GM19452 (cell line): Measurements from ENCODE around the gene LSR.

Experiments
- ATAC-seq: cut with Tn5 transposase; IDR thresholded peaks from one replicate; pipeline ENCODE4 v1.9.1; 2021; ENCODE audit not compliant: unreplicated experiment

LSR gene

DNA sequence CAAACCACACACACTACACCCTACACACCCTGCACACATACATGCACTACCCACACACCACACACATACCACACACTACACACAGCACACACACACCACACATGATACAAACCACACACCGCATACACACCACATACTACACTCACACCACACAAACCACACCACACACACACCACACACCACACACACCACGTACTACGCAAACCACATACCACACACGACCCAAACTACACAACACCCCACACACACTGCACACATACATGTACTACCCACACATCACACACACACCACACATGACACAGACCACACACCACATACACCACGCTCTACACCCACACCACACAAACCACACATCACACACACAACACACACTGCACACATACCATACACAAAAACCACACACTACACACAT lies 49.8 kb downstream of the LSR start:
- no peak for ATAC-seq

DNA sequence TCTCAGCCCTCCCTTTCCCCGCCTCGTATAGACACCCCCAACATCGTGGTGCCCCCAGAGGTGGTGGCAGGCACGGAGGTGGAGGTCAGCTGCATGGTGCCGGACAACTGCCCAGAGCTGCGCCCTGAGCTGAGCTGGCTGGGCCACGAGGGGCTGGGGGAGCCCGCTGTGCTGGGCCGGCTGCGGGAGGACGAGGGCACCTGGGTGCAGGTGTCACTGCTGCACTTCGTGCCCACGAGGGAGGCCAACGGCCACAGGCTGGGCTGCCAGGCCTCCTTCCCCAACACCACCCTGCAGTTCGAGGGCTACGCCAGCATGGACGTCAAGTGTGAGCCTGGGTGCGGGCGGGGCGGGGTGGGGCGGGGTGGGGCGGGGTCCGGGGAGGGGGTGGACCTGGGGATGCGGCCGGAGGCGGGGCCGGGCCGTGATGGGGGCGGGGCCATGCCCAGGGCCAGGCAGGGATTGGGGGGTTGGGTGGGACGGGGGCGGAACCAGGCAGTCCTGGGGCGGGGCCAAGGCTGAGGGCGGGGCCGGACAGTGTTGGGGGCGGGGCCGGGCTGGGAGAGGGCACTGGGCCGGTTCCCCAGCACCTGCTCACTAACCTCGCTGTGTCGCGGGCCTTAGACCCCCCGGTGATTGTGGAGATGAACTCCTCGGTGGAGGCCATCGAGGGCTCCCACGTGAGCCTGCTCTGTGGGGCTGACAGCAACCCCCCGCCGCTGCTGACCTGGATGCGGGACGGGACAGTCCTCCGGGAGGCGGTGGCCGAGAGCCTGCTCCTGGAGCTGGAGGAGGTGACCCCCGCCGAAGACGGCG lies 50.9 kb downstream of the LSR start:
- no peak for ATAC-seq

DNA sequence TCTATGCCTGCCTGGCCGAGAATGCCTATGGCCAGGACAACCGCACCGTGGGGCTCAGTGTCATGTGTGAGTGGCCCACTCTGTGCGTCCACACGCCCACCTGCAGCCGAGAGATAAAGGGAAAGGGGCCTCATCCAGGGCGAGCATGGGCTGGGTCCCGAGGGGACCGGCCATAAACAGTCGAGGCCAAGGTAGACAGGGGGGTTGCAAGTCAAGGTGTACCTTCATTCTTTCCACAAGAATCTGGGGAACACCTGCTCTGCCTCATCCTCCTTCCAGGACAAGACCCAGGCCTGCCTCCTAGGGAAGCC lies 51.5 kb downstream of the LSR start:
- no peak for ATAC-seq

DNA sequence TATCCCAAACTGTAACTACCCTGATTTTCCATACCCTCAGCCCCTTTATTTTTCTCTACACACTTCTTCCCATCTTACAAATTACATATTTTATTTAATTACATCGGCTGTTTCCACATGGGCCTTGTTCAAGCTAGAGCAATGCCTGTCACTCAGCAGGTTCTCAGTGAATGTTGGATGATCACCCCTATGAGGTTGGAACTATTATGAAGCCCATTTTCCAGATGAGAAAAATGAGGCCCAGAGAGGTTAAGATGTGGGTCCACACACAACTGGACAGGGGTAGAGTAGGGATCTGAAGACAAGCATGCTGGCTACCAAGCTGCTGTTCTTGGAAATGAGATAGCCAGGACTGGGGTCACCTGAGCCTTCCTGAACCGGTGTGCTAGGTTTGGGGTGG lies 53.2 kb downstream of the LSR start:
- no peak for ATAC-seq

DNA sequence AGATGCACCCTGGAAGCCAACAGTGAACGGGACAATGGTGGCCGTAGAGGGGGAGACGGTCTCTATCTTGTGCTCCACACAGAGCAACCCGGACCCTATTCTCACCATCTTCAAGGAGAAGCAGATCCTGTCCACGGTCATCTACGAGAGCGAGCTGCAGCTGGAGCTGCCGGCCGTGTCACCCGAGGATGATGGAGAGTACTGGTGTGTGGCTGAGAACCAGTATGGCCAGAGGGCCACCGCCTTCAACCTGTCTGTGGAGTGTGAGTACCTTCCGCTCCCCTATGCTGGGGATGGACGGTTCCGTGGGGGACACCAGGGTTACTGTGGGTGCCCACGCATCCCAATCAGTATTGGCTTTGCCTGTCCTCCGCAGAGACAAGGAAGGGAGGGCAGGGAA lies 53.6 kb downstream of the LSR start:
- ATAC-seq, result no peak

DNA sequence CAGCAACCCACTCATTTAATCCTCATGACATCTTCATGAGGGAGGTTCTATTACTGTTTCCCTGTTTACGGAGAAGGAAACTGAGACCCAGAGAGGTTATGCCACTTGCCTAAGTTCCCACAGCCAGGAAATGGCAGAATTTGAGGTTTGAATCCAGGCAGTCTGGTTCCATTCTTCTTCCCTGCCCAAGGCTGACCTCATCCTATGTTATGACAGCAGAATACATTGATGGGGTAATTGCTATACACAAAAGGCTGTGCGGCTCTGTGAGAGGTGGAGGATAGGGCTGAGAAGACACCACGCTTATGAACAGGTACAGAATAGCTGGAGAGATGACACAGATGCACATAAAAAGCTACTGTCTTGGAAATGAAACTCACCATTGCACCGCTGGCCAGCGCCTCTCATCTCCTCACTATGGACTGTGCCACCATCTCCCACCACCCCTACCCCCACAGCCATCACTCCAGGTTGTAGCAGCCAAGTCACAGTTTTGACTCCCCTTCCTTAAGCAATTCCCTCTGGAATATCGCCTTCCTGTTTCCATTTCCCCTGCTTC lies 54.6 kb downstream of the LSR start:
- ATAC-seq, result no peak

DNA sequence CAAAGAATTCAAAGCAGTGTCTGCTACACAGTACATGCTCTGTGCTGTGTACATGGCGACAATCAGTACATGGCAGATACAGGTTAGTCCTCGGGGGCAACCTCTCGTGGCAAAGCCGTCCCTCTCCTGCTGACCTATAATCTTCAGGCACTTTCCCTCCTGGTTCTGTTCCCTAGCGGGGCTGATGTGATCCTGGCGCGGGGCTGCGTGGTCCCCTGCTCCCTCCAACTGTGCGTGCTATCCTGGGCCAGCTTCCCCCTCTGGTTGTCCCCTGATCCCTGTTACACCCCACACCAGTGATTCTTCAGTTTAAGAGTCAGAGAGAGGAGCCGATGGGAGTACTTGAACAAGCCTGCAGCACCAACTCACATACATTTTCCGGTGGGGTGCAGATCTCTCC lies 55.2 kb downstream of the LSR start:
- no peak for ATAC-seq

DNA sequence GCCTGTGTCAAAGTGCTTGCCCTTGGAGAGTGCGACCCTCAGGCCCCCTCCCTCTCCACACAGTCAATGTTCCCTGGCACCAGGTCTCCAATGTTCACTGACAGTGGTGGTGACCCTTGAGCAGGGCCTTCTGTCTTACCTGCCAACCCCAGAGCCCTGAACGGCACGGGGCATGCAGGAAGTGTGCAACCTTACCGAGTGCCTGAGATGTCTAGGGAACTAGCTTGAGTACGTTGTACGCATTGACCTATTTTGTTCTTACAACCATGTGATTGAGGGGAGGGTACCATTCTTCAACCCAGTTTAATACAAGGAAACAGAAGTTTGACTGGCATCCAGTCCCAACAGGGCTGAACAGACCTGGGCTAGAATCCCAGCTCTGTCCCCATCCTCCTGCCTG lies 56.4 kb downstream of the LSR start:
- ATAC-seq, result no peak

DNA sequence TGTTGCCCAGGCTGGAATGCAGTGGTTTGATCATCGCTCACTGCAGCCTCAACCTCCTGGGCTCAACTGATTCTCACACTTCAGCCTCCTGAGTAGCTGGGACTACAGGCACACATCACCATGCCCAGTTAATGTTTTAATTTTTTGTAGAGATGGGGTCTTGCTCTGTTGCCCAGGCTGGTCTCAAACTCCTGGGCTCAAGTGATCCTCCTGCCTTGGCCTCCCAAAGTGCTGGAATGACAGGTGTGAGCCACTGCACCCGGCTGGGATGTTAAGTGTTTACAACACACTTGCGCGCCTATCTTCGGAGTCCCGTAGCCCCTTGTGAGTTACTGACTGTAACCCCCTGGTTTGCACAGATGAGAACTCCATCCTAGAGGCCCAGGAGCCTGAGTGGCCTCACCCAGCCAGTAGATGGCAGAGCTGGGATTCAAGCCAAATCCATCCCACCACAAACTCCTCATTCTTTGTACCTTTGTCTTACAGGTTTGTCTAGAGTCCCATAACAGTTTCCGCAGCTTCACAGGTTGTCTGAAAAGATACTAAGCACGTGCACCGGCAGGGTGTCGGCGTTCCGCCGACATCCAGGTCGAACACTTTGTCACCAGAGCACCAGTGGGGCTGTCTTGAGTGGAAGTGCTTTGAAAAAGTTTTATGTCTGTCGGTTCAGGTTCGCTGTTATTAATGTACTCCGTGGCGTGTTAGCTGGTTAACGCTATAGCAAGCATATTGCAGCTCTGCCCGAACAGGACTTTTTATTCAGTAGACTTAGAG lies 57.9 kb downstream of the LSR start:
- ATAC-seq, result no peak

DNA sequence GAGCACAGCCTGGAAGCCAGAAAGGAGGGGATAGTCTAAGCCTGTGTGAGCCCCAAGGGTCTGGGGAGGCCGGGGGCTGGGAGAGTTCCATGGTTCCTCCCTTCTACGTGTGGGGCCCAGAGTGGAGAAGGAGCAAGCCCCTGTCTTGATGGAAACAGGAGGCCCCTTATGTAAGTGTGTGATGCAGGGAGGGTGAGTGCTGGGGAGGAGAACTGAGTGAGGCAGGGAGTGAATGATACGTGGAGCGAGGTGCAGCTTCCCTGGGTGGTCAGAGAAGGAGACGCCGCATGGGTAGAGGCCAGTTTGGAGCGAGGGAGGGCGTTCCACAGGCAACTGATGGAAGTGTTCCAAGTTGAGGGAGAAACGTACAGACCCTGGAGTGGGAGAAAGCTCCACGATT lies 59.1 kb downstream of the LSR start:
- ATAC-seq, result no peak

DNA sequence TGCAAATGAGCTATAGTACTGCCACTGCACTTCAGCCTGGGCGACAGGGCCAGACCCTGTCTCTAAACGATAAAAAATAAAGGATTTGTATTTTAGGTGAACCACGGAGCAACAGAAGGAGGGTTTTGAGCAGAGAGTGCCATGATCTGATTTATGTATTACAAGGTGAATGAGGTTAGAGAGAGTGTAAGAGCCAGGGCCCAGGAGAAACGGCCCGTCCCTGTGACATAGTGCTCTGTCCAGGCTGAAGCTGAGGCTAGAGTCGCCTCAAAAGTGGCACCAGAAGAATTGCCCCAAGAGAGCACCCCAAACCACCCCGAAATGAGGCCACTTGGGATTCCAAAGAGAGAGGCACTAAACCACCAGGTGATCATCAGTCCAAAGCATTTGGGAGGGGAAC lies 60.1 kb downstream of the LSR start:
- ATAC-seq, result no peak

DNA sequence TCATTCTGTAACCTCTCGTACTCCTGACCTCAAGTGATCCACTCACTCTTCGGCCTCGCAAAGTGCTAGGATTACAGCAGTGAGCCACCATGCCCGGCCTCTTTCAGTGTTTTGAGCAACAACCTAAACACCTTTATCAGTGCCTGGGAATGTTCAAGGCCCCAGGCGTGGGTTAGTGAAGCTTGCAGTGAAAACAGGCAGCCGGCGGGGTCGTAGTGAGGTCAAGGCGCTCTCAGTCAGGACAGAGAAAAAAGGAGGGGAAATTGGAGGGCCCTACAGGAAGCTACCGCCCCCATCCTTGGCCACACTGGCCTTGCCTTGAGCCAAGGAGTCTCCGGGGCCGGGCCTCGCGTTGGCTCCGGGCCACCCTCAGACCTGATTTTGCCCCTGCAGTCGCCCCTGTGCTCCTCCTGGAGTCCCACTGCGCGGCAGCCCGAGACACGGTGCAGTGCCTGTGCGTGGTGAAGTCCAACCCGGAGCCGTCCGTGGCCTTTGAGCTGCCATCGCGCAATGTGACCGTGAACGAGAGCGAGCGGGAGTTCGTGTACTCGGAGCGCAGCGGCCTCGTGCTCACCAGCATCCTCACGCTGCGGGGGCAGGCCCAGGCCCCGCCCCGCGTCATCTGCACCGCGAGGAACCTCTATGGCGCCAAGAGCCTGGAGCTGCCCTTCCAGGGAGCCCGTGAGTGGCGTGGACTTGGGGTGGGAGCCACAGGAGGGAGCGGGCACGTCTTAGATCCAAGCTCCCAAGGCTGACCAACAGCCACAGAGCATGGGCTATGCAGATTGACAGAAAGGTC lies 60.9 kb downstream of the LSR start:
- no peak for ATAC-seq

DNA sequence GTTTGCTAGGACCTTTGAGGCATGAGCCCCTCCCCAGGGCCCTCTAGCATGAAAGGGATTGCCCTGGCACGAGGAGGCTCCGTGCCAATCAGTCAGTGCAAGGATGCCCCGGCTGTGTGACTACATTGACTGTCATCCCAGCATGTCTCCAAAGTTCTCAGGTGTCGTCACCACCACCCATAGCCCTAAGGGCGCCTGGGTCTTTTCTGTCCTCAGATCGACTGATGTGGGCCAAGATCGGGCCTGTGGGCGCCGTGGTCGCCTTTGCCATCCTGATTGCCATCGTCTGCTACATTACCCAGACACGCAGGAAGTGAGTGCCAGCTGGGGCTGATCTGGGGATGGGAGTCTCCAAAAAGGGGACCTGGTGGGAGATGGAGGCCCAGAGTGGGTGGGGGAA lies 61.5 kb downstream of the LSR start:
- no peak for ATAC-seq

DNA sequence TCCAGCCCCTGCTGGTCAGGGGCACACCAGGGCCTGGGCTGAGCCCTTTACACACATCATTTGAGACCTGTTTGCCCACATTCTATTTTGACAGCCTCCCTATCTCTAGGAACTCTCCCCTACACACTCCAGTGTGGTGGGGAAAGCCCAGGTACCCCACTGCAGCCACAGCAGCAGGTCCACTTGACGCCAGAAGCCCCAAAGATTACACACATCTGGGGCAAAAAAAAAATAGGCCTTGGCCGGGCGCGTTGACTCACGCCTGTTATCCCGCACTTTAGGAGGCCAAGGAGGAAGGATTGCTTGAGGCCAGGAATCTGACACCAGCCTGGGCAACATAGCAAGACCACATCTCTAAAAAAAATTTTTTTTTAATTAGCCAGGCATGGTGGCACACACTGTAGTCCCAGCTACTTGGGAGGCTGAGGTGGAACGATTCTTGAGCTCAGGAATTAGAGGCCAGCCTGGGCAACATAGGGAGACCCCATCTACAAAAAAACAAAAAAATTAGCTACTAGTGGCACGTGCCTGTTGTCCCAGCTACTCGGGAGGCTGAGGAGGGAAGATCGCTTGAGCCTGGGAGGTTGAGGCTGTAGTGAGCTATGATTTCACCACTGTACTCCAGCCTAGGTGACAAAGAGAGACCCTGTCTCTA lies 62.1 kb downstream of the LSR start:
- no peak for ATAC-seq

DNA sequence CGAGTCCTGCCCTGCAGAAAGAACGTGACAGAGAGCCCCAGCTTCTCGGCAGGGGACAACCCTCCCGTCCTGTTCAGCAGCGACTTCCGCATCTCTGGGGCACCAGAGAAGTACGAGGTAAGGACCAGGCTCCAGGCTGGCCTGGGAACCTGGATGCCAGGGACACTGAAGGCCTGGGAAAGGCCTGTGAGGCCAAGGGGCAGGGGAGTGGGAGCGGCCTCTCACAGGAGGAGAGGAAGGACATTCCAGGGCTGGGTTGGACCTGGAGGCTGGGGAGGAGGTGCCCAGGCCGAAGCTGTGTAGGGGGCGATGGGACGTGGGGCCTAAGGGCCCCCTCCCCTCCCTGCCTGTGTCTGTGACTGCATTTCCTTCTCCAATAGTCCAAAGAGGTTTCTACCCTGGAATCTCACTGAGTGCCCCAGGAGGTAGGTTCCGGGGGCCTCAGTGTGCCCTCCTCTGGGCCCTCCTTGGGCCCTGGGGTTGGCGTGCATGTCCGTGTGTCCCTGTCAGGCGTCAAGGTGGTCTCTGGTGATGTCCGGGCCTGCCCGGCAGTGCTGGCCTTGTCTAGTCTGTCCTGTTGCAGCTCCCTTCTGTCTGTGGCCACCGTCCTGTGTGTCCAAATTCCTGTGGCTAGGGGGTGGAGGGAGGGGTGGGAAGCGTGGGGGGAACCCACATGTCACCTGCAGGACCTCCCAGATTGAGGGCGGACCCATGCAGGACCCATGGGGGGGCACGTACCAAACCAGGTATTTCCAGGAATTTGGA lies 63.3 kb downstream of the LSR start:
- ATAC-seq, result no peak

DNA sequence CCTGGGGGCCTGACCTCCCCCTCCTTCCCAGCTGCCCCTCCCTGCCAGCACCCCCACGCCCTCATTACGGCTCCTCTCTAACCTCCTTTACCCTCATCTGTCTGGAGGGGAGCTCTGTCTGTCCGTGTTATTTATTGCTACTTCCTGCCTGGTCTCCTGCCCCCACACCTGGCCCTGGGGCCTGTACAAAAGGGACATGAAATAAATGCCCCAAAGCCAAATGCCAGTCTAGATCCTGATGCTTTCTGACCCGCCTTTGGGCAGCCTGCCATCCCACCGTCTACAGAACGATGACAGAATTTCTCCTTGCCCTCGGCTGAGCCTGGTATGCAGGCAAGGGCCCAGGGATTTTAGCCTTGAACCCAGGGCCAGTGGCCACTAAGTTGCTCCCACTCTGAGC lies 64.8 kb downstream of the LSR start:
- ATAC-seq, result no peak

DNA sequence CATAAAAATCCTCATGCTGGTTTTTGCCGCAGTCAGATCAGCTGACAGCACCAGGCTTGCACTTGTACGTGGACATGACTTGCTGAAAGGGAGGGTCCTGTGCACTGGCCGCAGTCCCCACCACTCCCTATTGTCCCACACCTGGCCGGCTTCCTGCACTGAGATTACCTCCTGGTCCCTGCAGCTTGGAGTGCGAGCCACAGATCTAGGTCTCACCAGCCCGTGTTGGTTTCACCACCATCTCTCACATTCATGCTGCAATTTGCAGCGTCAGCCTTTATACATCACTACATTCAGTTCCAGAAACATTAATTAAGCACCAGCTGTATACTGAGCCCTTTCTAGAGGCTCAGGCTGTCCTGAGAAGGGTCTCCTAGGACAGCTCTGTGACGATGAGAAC lies 65.2 kb downstream of the LSR start:
- ATAC-seq, result no peak

DNA sequence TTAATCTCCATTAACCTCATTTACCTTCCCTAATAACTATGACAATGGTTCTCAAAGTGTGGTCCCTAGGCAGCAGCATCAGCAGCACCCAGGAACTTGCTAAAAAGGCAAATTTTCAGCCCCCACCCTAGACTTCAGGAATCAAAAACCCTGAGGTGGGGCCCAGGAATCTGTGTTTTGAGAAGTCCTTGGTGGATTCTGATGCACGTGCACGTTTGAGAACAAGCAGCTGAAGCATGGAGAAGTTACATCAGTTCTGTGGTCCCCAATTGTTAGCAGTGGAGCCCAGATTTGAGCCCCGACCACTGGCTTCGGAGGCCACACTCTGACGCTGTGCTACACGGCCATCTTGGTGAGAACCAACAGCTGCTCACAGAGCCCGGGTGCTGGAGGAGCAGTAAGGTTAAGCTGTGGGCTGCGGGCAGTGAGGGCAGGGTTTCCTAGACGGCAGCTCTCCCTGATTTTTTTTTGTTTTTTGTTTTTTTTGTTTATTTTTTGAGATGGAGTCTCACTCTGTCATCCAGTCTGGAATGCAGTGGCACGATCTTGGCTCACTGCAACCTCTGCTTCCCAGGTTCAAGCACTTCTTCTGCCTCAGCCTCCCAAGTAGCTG lies 66.2 kb downstream of the LSR start:
- ATAC-seq, result no peak

DNA sequence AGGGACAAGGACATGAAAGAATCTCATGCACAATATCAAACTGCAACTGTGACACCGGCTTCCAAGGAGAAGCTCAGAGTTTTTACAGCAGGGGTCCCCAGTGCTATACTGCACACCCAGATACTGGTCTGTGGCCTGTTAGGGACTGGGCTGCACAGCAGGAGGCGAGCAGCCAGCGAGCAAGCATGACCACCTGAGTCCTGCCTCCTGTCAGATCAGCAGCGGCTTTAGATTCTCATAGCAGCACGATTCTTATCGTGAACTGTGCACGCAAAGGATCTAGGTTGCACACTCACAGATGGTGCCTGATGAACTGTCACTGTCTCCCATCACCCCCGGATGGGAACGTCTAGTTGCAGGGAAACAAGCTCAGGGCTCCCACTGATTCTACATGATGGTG lies 67.1 kb downstream of the LSR start:
- no peak for ATAC-seq

DNA sequence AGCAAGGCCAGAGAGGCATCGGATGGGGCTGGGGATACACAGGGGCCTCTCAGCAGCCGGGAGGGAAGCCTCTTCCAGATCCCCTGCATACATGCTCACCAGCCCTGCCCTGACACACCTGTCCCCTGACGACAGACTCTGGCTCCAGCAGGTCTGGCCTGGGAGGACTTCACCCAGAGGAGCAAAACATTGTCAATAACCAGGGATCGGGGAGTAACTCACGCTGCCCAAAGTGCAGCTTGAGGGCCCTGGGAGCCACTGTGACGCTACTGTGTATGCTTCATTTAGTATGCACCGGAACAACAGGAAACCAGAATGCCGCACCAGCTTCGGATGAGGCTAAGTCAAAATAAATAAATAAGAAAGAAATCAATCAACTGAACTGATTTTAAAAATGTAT lies 67.8 kb downstream of the LSR start:
- no peak for ATAC-seq
